PC-3 (cell line): ENCODE data around the gene CD48. TPM values are rescaled to one million over a fixed set of nuclear protein-coding genes. Genes with fewer than 3 reads are reported as not detected.

Experiments
- ATAC-seq: fragments of 200-7000 bp; cut with Tn5 transposase; 2 replicates; pipeline ENCODE4 v1.9.1; 2020; ENCODE audit warnings: mild to moderate bottlenecking, moderate library complexity
- BruUV-seq: library from RNA; stranded (reverse); fragments of 400-500 nt; replicated peaks from 2 replicates; lab custom pipeline; 2021; lab: Mats Ljungman, UMichigan
- CTCF ChIA-PET: fragments of 300-600 bp; sonication (Branson Sonifier 250); formaldehyde crosslinking; loops from one replicate; lab custom pipeline; 2022; ENCODE audit warnings: antibody characterized with exemption; lab: Charles Lee
- POLR2A ChIA-PET: fragments of 300-600 bp; sonication (Branson Sonifier 250); formaldehyde crosslinking; loops from one replicate; lab custom pipeline; 2022; ENCODE audit warnings: antibody characterized with exemption; ENCODE audit not compliant: unreplicated experiment; lab: Charles Lee
- DNase-seq: peaks from one replicate; pipeline ENCODE4 v3.0.0-alpha.2; 2015
- H2AFZ ChIP-seq: fragments of 300-600 bp; sonication (generic); 2 replicates; pipeline ENCODE4 v1.6.0; 2016; ENCODE audit warnings: antibody characterized with exemption, low read length
- H3F3A ChIP-seq: fragments of 300-600 bp; sonication (generic); one replicate; pipeline ENCODE4 v1.6.0; 2017; ENCODE audit warnings: antibody characterized with exemption, low read length, control low read depth, mild to moderate bottlenecking; ENCODE audit not compliant: unreplicated experiment
- H3K27ac ChIP-seq: fragments of 300-600 bp; sonication (generic); 2 replicates; pipeline ENCODE4 v1.5.1; 2016; ENCODE audit warnings: mild to moderate bottlenecking, low read length
- H3K27me3 ChIP-seq: fragments of 300-600 bp; sonication (generic); 2 replicates; pipeline ENCODE4 v1.6.1; 2016; ENCODE audit warnings: low read length, mixed read lengths
- H3K36me3 ChIP-seq: fragments of 300-600 bp; sonication (generic); 2 replicates; pipeline ENCODE4 v1.6.1; 2016; ENCODE audit warnings: low read depth, mixed run types, low read length, mixed read lengths
- H3K4me1 ChIP-seq: fragments of 300-600 bp; sonication (generic); 2 replicates; pipeline ENCODE4 v1.5.1; 2016; ENCODE audit warnings: low read length; ENCODE audit not compliant: insufficient read depth
- H3K4me2 ChIP-seq: fragments of 300-600 bp; sonication (generic); 2 replicates; pipeline ENCODE4 v1.6.0; 2016; ENCODE audit warnings: low read length
- H3K4me3 ChIP-seq: fragments of 300-600 bp; sonication (generic); 2 replicates; pipeline ENCODE4 v1.5.1; 2016; ENCODE audit warnings: mild to moderate bottlenecking, low read length, mixed read lengths
- H3K79me2 ChIP-seq: fragments of 300-600 bp; sonication (generic); 2 replicates; pipeline ENCODE4 v1.6.1; 2017; ENCODE audit warnings: low read length, mixed read lengths
- H3K9ac ChIP-seq: fragments of 300-600 bp; sonication (generic); 2 replicates; pipeline ENCODE4 v1.6.0; 2016; ENCODE audit warnings: mild to moderate bottlenecking, low read length
- H3K9me2 ChIP-seq: fragments of 300-600 bp; sonication (generic); replicated peaks from 2 replicates; pipeline ENCODE4 v1.6.1; 2016; ENCODE audit warnings: mixed run types, low read length, mixed read lengths
- H3K9me3 ChIP-seq: fragments of 300-600 bp; sonication (generic); 2 replicates; pipeline ENCODE4 v1.6.1; 2016; ENCODE audit warnings: low read length, mixed read lengths
- H4K20me1 ChIP-seq: fragments of 300-600 bp; sonication (generic); 2 replicates; pipeline ENCODE4 v1.6.1; 2016; ENCODE audit warnings: low read length, mixed read lengths
- EZH2 ChIP-seq: fragments of 300-600 bp; sonication (generic); IDR thresholded peaks from one replicate; pipeline ENCODE4 v1.6.1; 2017; ENCODE audit warnings: antibody characterized with exemption, mild to moderate bottlenecking, low read length; ENCODE audit not compliant: unreplicated experiment
- EZH2phosphoT487 ChIP-seq: fragments of 300-600 bp; sonication (generic); IDR thresholded peaks from 2 replicates; pipeline ENCODE4 v1.6.1; 2018; ENCODE audit warnings: mild to moderate bottlenecking, antibody characterized with exemption, low read length, borderline replicate concordance
- intact Hi-C: fragments of 100-400 bp; cut with micrococcal nuclease; formaldehyde crosslinking; loops from 2 replicates; pipeline ENCODE4 v1.9.0; 2023
- total RNA-seq: library from RNA; depleted of rRNA; stranded (reverse); fragments of >200 nt; gene quantifications from 2 replicates; pipeline ENCODE4 v1.2.3, GENCODE V29; 2014
- TF ChIP-seq, protein P1 (sequence below): fragments of 300-600 bp; sonication (generic); conservative IDR thresholded peaks from 2 replicates; pipeline ENCODE4 v1.5.1; 2017; ENCODE audit warnings: antibody characterized with exemption, low read depth, mild to moderate bottlenecking, low read length

CD48 gene
- total RNA-seq, 1 experiment from 2014 or later: not detected

DNA sequence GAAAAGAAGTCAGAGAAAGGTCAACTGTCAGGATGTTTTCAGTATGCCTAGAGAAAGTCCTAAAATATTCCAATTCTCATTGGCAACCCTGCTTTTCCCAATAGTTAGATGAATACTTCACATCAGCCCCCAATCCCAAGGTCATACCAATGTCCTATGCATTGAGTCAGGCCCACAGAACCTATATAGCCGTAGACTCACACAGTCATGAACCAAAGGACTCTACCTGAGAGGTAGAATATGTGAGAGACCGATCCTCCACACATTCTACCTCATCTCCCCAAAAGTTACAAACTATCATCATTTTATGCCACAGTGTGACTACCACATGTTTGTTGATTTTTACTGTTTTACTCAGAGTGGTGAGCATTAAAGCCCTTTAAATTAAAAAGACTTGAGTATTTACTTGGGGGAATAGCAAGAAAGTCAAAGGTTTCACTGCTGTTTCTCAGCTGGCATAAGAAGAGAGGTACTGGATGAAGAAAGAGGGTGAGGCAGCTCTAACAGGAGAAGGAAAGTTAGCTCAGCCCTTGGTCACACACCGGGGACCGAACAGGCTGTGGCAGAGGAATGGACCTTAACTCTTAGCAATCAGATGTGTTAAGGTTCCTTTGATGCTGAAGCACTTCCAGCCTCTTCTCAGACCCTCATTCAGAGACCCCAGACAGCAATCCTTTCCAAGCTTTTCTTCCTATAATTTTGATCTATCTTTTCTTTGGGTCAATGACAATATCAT lies 937 bp downstream of the CD48 start:
- Histone ChIP-seq H3K9ac (no peak overlapping the region), H3K79me2 (no peaks in the 10 kb centered on the region), H3K4me1 (no peaks in the 10 kb centered on the region), H2AFZ (no peak overlapping the region), H3K27me3 (peaks cover 90% of the 10 kb centered on the region), H3K27ac (no peak overlapping the region), H3K4me2 (no peak overlapping the region), H3K36me3 (no peaks in the 10 kb centered on the region), H3K4me3 (no peak overlapping the region), H3K9me3 (no peaks in the 10 kb centered on the region), H3K9me2 (no peaks in the 10 kb centered on the region), H4K20me1 (no peaks in the 10 kb centered on the region), H3F3A (no peaks in the 10 kb centered on the region)
- TF ChIP-seq EZH2: no peak
- TF ChIP-seq EZH2phosphoT487: no peak
- TF ChIP-seq, protein P1, sequence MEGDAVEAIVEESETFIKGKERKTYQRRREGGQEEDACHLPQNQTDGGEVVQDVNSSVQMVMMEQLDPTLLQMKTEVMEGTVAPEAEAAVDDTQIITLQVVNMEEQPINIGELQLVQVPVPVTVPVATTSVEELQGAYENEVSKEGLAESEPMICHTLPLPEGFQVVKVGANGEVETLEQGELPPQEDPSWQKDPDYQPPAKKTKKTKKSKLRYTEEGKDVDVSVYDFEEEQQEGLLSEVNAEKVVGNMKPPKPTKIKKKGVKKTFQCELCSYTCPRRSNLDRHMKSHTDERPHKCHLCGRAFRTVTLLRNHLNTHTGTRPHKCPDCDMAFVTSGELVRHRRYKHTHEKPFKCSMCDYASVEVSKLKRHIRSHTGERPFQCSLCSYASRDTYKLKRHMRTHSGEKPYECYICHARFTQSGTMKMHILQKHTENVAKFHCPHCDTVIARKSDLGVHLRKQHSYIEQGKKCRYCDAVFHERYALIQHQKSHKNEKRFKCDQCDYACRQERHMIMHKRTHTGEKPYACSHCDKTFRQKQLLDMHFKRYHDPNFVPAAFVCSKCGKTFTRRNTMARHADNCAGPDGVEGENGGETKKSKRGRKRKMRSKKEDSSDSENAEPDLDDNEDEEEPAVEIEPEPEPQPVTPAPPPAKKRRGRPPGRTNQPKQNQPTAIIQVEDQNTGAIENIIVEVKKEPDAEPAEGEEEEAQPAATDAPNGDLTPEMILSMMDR: no peak
- no TSS peak for BruUV-seq
- ChIA-PET CTCF (no interaction called here), POLR2A (no interaction called here)
- no peak for DNase-seq
- ATAC-seq: no peak
- intact Hi-C loops: no loop called here

DNA sequence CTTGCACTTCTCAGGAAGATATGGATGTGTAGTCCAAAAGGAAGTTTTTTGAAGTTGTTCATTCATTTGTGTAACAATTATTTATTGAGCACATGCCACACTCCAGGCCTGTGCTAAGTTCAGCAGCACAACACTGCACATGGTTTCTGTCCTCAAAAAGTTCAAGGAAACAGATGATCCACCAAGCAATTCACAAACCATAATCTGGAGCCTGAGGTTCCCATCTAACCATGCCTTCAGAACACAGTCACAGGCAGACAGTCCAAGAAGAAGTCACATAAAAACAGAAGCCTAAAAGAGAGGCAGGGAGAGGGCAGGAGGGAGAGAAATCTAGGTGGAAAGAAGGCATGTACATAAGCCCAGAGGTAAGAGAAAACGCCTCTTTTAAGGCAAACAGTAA lies 1.9 kb downstream of the CD48 start:
- CTCF ChIA-PET: no interaction called here

More for the DNA sequence above, 1.9 kb downstream of the CD48 start:
- Histone ChIP-seq H3K27ac (no peak overlapping the region), H3K4me3 (no peak overlapping the region), H2AFZ (no peak overlapping the region), H3K9me3 (no peaks in the 10 kb centered on the region), H3K27me3 (peaks cover 91% of the 10 kb centered on the region), H4K20me1 (no peaks in the 10 kb centered on the region), H3K9ac (no peak overlapping the region), H3K36me3 (no peaks in the 10 kb centered on the region), H3K79me2 (no peaks in the 10 kb centered on the region), H3K4me1 (no peaks in the 10 kb centered on the region), H3K4me2 (no peak overlapping the region), H3F3A (no peaks in the 10 kb centered on the region), H3K9me2 (no peaks in the 10 kb centered on the region)
- no TSS peak for BruUV-seq
- intact Hi-C loops: no loop called here
- POLR2A ChIA-PET: no interaction called here
- no peak for TF ChIP-seq EZH2
- TF ChIP-seq, protein P1: no peak
- TF ChIP-seq EZH2phosphoT487: no peak
- ATAC-seq (no peak), DNase-seq (no peak)
